Right atrium auricular region (tissue), 2 donors: ENCODE measurements around the gene RIPOR3. TPM values are rescaled to one million over a fixed set of nuclear protein-coding genes. Genes with fewer than 3 reads are reported as not detected.
"Not testable (repeated sequence)": the region's sequence is repeated elsewhere in the genome, so short reads cannot be mapped to it uniquely, and the experiment has no call there.

Experiments used
- DNase-seq: peaks from one replicate; pipeline ENCODE4 v3.0.0-alpha.2; 2019; ENCODE audit warnings: low spot score
- H3K27ac ChIP-seq, 2 donors: fragments of 200-600 bp; sonication (generic); 1 replicate in 1 of 2; 2 replicates in 1 of 2; pipeline ENCODE4 v1.5.1; 2016 to 2019
- H3K27me3 ChIP-seq, 2 donors: fragments of 200-600 bp; sonication (generic); one replicate each; pipeline versions ENCODE4 v1.5.1 to v1.6.0; 2017 to 2019
- H3K36me3 ChIP-seq: fragments of 200-600 bp; sonication (generic); one replicate; pipeline ENCODE4 v1.5.1; 2016
- H3K4me1 ChIP-seq, 2 donors: fragments of 200-600 bp; sonication (generic); one replicate each; pipeline versions ENCODE4 v1.5.1 to v1.6.0; 2017 to 2019
- H3K4me3 ChIP-seq, 2 donors: fragments of 200-600 bp; sonication (generic); 1 replicate in 1 of 2; 2 replicates in 1 of 2; pipeline ENCODE4 v1.5.1; 2017 to 2019; ENCODE audit warnings: mild to moderate bottlenecking in 1 of 2, moderate library complexity in 1 of 2
- H3K9me3 ChIP-seq, 2 donors: fragments of 200-600 bp; sonication (generic); one replicate each; pipeline ENCODE4 v1.5.1; 2019
- total RNA-seq, 2 donors: library from RNA; depleted of rRNA; stranded (reverse); fragments of >200 nt; gene quantifications; one replicate each; pipeline ENCODE4 v1.1.0, GENCODE V29; 2016
- TF ChIP-seq, protein P1 (sequence below), 2 donors: fragments of 200-600 bp; sonication (generic); IDR thresholded peaks; one replicate each; pipeline ENCODE4 v1.5.1; 2019; ENCODE audit warnings: antibody characterized with exemption in 2 of 2

Gene RIPOR3
- total RNA-seq, 2 donors from 2014 or later, result 2.9 to 4.7 TPM

GRCh38 chr20:50645253-50646068, 45.9 kb downstream of the RIPOR3 start:
- Histone ChIP-seq H3K27me3 (no peaks in the 10 kb centered on the region), H3K9me3 (no peaks in the 10 kb centered on the region), H3K4me3 (no peak overlapping the region), H3K4me1 (peaks cover 0 to 16% of the 10 kb centered on the region in 2 donors), H3K27ac (peak overlapping the region; percentile 22 to 35), H3K36me3 (no peaks in the 10 kb centered on the region)
- DNase-seq, result no peak
- TF ChIP-seq, protein P1, sequence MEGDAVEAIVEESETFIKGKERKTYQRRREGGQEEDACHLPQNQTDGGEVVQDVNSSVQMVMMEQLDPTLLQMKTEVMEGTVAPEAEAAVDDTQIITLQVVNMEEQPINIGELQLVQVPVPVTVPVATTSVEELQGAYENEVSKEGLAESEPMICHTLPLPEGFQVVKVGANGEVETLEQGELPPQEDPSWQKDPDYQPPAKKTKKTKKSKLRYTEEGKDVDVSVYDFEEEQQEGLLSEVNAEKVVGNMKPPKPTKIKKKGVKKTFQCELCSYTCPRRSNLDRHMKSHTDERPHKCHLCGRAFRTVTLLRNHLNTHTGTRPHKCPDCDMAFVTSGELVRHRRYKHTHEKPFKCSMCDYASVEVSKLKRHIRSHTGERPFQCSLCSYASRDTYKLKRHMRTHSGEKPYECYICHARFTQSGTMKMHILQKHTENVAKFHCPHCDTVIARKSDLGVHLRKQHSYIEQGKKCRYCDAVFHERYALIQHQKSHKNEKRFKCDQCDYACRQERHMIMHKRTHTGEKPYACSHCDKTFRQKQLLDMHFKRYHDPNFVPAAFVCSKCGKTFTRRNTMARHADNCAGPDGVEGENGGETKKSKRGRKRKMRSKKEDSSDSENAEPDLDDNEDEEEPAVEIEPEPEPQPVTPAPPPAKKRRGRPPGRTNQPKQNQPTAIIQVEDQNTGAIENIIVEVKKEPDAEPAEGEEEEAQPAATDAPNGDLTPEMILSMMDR (IDR thresholded peaks at IDR 0.05), result no peak

GRCh38 chr20:50642288-50642803, 49.0 kb downstream of the RIPOR3 start:
- no peak overlapping the region for H3K27ac ChIP-seq
- H3K27me3 ChIP-seq, result no peaks in the 10 kb centered on the region
- peaks cover 0 to 16% of the 10 kb centered on the region in 2 donors for H3K4me1 ChIP-seq
- DNase-seq, result no peak
- H3K36me3 ChIP-seq, result no peaks in the 10 kb centered on the region
- H3K4me3 ChIP-seq, result no peak overlapping the region
- TF ChIP-seq, protein P1 (IDR thresholded peaks at IDR 0.05), result no peak
- H3K9me3 ChIP-seq, result no peaks in the 10 kb centered on the region

- peaks cover 0 to 22% of the 10 kb centered on the region in 2 donors for H3K4me1 ChIP-seq
- H3K4me3 ChIP-seq, DNase-seq, H3K36me3 ChIP-seq, H3K27me3 ChIP-seq, H3K9me3 ChIP-seq, H3K27ac ChIP-seq: not testable (repeated sequence)
These were observed 49.6 kb downstream of the RIPOR3 start for GRCh38 chr20:50641625-50642287.

DNA sequence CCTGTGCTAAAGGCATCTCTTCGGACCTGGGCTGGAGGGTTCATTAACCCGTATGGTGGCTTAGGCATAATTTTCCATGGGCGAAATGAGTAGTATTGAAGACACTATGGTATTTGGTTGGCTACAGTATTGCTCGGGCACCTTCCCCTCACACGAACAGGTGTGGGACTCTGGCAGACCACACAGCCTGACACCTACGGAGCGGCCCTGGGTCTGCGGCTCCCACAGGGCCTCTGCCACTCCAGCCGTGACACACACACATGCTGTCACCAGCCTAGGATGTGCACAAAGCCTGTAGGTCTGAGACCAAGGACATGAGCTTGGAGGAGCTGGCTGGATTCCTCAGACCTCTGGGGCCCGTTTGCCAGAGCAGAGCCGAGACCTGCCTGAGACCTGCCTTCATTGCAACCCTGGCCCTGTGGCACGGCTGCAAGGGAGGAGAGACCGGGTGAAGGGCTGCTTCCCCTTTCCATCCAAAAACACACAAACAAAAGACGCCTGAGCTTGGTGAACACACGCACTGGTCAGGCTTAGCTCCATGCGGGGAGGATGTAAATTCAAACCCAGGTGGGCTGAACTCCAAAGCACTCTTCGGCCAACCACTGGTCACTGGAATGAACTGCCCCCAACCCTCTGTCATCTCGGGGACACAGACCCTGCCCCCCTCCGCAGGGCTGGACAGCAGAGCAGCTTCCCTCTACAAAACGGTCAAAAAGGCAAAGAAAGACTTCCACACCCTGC, 51.2 kb downstream of the RIPOR3 start:
- not testable (repeated sequence) for H3K27me3 ChIP-seq, H3K36me3 ChIP-seq, H3K9me3 ChIP-seq, H3K4me3 ChIP-seq, DNase-seq, H3K27ac ChIP-seq
- H3K4me1 ChIP-seq, result peaks cover 0 to 24% of the 10 kb centered on the region in 2 donors

DNA sequence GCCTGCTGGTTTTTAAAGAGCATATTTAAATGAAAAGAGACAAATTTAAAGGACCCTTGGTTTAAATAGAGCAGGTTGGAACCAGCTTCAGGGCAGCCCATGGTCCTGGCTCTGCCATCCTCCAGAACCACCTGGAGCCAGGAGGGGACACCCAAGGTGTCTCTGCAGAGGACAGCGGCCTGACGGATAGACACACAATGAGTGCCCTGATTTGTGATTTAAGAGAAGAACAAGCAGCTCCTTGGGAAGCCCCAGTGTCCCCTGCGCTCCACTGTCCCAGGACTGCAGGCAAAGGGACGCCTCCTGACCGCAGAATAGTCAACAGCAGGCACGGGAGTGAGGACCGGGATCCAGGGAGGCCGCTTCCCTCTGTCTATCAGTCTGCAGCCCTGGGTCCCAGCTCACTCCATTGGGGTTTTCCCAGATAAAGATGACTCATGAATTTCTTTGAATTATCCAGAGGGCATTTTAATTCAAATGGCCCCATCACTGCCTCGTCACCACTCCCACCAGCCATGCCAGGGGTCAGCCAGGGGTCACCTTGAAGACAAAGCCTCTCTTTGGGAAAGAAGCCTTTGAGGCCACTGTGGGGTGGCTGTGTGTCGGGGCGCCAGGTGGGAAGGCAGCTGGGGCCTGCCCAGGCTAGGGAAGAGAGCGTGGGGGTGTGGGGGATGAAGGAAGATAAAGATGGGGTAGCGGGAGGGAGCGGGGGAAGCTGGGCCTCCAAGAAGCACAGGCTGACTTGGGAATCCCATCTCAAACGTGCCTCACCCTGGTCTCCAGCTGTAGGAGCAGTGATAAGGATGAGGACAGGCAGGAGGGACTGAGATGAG, 53.1 kb downstream of the RIPOR3 start:
- H3K4me3 ChIP-seq, H3K27me3 ChIP-seq, H3K27ac ChIP-seq, DNase-seq, H3K36me3 ChIP-seq, H3K9me3 ChIP-seq: not testable (repeated sequence)
- H3K4me1 ChIP-seq, result peaks cover 0 to 20% of the 10 kb centered on the region in 2 donors

GRCh38 chr20:50636601-50637540, 54.5 kb downstream of the RIPOR3 start:
- H3K4me3 ChIP-seq, result no peak overlapping the region
- peaks cover 0 to 20% of the 10 kb centered on the region in 2 donors for H3K4me1 ChIP-seq
- no peaks in the 10 kb centered on the region for H3K27me3 ChIP-seq
- H3K36me3 ChIP-seq, result no peaks in the 10 kb centered on the region
- H3K9me3 ChIP-seq, result no peaks in the 10 kb centered on the region
- DNase-seq, result no peak
- H3K27ac ChIP-seq, result peak overlapping the region in 1 of 2 donors; percentile 31
- TF ChIP-seq, protein P1 (IDR thresholded peaks at IDR 0.05), result no peak
